ENCODE results near the gene DNAJC3. TPM values are rescaled to one million over a fixed set of nuclear protein-coding genes. Genes with fewer than 3 reads are reported as not detected.
"Not testable (repeated sequence)": the region's sequence is repeated elsewhere in the genome, so short reads cannot be mapped to it uniquely, and the experiment has no call there.

DNAJC3 gene
- polyA plus RNA-seq, 1 donor (not counting 4 experiments of a cell fraction or from before 2014, with no cell fraction given), result 23.8 TPM

- no peak overlapping the region for H3K27ac ChIP-seq (ENCODE audit: control insufficient read depth, insufficient read depth, low read length)
- H4K20me1 ChIP-seq (ENCODE audit: control insufficient read depth, extremely low read depth, insufficient read depth, low read length), result peaks cover 3% of the 10 kb centered on the region
- no peaks in the 10 kb centered on the region for H3K27me3 ChIP-seq (ENCODE audit: control insufficient read depth, extremely low read depth, insufficient read depth, low read length)
- no peaks in the 10 kb centered on the region for H3K9me3 ChIP-seq (ENCODE audit: control insufficient read depth, low read depth, low read length)
- H3K4me1 ChIP-seq (ENCODE audit: control insufficient read depth, extremely low read depth, insufficient read depth, low read length), result peaks cover 18% of the 10 kb centered on the region
- H3K4me3 ChIP-seq (ENCODE audit: control insufficient read depth in 2 of 3, extremely low read depth in 1 of 3, insufficient read depth in 2 of 3, low read depth in 1 of 3, low read length in 3 of 3), result no peak overlapping the region
- DNase-seq (ENCODE audit: low read depth, low spot score) (no peak), FAIRE-seq (no peak)
- no peak overlapping the region for H3K9ac ChIP-seq (ENCODE audit: control insufficient read depth, extremely low read depth, insufficient read depth, low read length)
- peaks cover 9 to 19% of the 10 kb centered on the region in 2 experiments for H3K36me3 ChIP-seq (ENCODE audit: control insufficient read depth in 2 of 2, extremely low read depth in 1 of 2, insufficient read depth in 2 of 2, low read length in 2 of 2)
- no peak overlapping the region for H3K4me2 ChIP-seq (ENCODE audit: control insufficient read depth, extremely low read depth, insufficient read depth, low read depth, low read length)
- TF ChIP-seq EZH2 (IDR thresholded peaks at IDR 0.05; ENCODE audit: low read length), result no peak
- dilution Hi-C loops (cut with MboI; ENCODE audit: extremely low pct_ligation_motif_present, low sequenced_read_pairs), result no loop called here
- no peaks in the 10 kb centered on the region for H3K9me1 ChIP-seq (ENCODE audit: control insufficient read depth, extremely low read depth, insufficient read depth, low read length)
- no peak overlapping the region for H2AFZ ChIP-seq (ENCODE audit: control insufficient read depth, low read length)
- peaks cover 3% of the 10 kb centered on the region for H3K79me2 ChIP-seq (ENCODE audit: control insufficient read depth, insufficient read depth, low read length)
Measured at GRCh38 chr13:95787356-95788099, 110.6 kb downstream of the DNAJC3 start.

DNA sequence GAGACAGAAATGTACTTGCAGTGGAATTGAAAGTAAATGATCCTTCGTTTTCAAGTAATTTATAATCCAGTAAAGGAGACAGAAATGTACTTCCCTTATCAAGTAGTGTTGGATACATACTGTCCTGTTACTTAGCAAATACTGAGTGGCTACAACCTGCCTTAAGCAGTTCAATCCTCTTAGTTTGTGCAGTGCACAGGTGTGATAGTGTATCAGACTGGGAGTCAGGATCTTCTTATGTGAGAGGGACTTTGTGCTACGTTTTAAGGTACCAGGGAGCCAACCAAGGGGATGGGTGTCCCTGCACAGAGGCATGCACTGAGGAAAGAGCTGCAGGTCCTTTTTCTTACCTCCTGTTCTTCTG, 111.1 kb downstream of the DNAJC3 start:
- Histone ChIP-seq H2AFZ (ENCODE audit: control insufficient read depth, low read length) (no peak overlapping the region), H3K36me3 (ENCODE audit: control insufficient read depth in 2 of 2, extremely low read depth in 1 of 2, insufficient read depth in 2 of 2, low read length in 2 of 2) (peaks cover 9 to 19% of the 10 kb centered on the region in 2 experiments), H3K4me2 (ENCODE audit: control insufficient read depth, extremely low read depth, insufficient read depth, low read depth, low read length) (no peak overlapping the region), H3K9me1 (ENCODE audit: control insufficient read depth, extremely low read depth, insufficient read depth, low read length) (no peaks in the 10 kb centered on the region), H3K4me3 (ENCODE audit: control insufficient read depth in 2 of 3, extremely low read depth in 1 of 3, insufficient read depth in 2 of 3, low read depth in 1 of 3, low read length in 3 of 3) (no peak overlapping the region), H3K4me1 (ENCODE audit: control insufficient read depth, extremely low read depth, insufficient read depth, low read length) (peaks cover 19% of the 10 kb centered on the region), H3K9me3 (ENCODE audit: control insufficient read depth, low read depth, low read length) (no peaks in the 10 kb centered on the region), H3K9ac (ENCODE audit: control insufficient read depth, extremely low read depth, insufficient read depth, low read length) (no peak overlapping the region), H3K79me2 (ENCODE audit: control insufficient read depth, insufficient read depth, low read length) (peaks cover 3% of the 10 kb centered on the region), H4K20me1 (ENCODE audit: control insufficient read depth, extremely low read depth, insufficient read depth, low read length) (peaks cover 3% of the 10 kb centered on the region), H3K27ac (ENCODE audit: control insufficient read depth, insufficient read depth, low read length) (no peak overlapping the region), H3K27me3 (ENCODE audit: control insufficient read depth, extremely low read depth, insufficient read depth, low read length) (no peaks in the 10 kb centered on the region)
- TF ChIP-seq CTCF (optimal IDR thresholded peaks at IDR 0.05 in 1 of 3, IDR thresholded peaks at IDR 0.05 in 1 of 3, conservative IDR thresholded peaks at IDR 0.05 in 1 of 3; ENCODE audit: extremely low read depth in 1 of 3, insufficient read depth in 2 of 3, low read length in 3 of 3) (no peak), EZH2 (IDR thresholded peaks at IDR 0.05; ENCODE audit: low read length) (no peak)
- dilution Hi-C loops (cut with MboI; ENCODE audit: extremely low pct_ligation_motif_present, low sequenced_read_pairs), result no loop called here
- no peak for DNase-seq (ENCODE audit: low read depth, low spot score)
- FAIRE-seq, result no peak

DNA sequence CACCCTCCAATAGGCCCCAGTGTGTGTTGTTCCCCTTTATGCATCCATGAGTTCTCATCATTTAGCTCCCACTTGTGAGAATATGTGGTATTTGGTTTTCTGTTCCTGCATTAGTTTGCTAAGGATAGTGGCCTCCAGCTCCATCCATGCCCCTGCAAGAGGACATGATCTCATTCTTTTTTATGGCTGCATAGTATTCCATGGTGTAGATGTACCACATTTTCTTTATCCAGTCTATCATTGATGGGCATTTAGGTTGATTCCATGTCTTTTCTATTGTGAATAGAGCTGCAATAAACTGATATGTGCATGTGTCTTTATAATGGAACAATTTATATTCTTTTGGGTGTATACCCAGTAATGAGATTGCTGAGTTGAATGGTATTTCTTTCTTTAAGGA, 112.4 kb downstream of the DNAJC3 start:
- DNase-seq (ENCODE audit: low read depth, low spot score); H3K4me3 ChIP-seq (ENCODE audit: control insufficient read depth in 2 of 3, extremely low read depth in 1 of 3, insufficient read depth in 2 of 3, low read depth in 1 of 3, low read length in 3 of 3); H4K20me1 ChIP-seq (ENCODE audit: control insufficient read depth, extremely low read depth, insufficient read depth, low read length); H3K79me2 ChIP-seq (ENCODE audit: control insufficient read depth, insufficient read depth, low read length); FAIRE-seq; H3K27me3 ChIP-seq (ENCODE audit: control insufficient read depth, extremely low read depth, insufficient read depth, low read length); H3K4me2 ChIP-seq (ENCODE audit: control insufficient read depth, extremely low read depth, insufficient read depth, low read depth, low read length); H3K27ac ChIP-seq (ENCODE audit: control insufficient read depth, insufficient read depth, low read length); H3K9me1 ChIP-seq (ENCODE audit: control insufficient read depth, extremely low read depth, insufficient read depth, low read length); H3K9me3 ChIP-seq (ENCODE audit: control insufficient read depth, low read depth, low read length); dilution Hi-C loops (cut with MboI; ENCODE audit: extremely low pct_ligation_motif_present, low sequenced_read_pairs); H3K9ac ChIP-seq (ENCODE audit: control insufficient read depth, extremely low read depth, insufficient read depth, low read length); H2AFZ ChIP-seq (ENCODE audit: control insufficient read depth, low read length): not testable (repeated sequence)
- Histone ChIP-seq H3K36me3 (ENCODE audit: control insufficient read depth in 2 of 2, extremely low read depth in 1 of 2, insufficient read depth in 2 of 2, low read length in 2 of 2) (peaks cover 9 to 21% of the 10 kb centered on the region in 2 experiments), H3K4me1 (ENCODE audit: control insufficient read depth, extremely low read depth, insufficient read depth, low read length) (peaks cover 11% of the 10 kb centered on the region)
